ENCODE data around the gene CACNA2D2. TPM values are rescaled to one million over a fixed set of nuclear protein-coding genes. Genes with fewer than 3 reads are reported as not detected.

CACNA2D2 gene
- total RNA-seq, 2 donors from 2014 or later = 1.3 TPM

DNA sequence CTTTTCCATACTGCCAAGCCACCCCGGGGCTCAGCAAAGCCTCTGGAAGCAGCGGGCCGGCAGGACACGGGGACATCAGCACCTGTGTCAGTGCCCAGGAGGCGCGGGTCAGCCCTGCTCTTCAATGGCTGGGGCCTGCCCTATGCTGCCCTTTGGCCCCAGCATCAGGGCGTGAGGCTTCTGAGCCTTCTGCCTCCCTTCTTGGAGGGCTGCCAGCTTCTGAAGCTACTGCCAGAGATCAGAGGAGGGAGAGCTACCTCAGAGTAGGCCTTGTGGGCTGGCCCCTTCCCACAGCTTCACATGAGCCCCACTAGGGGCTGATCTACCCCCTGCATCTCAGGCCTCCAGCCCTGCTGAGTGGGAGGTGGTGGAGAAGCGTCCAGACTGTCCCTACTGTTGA lies 131.1 kb downstream of the CACNA2D2 start:
- intact Hi-C loops (cut with DNase I) = no loop called here

DNA sequence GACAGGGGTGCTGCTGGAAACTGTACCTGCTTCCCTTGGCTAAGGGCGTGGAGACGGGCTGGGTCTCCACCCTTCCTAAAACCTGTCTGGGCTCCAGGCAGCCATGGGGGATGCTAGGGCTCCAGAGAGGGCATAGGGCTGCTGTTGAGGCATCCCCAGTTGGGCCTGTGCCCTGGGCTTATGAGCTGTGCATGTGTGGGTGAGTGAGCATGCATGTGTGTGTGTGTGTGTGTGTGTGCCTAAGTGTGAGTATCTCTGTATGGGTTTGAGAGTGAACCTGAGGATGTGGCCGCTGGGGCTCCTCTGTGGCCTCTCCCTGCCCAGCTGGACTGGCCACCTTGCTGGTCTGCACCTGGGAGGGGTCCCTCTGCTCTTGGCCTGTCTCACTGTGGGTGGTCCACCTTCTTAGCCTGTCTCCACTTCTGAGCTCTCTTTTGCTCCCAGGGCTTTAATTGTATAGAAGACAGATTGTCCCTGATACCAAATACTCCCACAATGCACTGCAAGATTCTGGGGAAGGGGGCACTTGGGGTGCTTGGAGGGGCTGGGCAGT lies 132.2 kb downstream of the CACNA2D2 start:
- no peaks in the 10 kb centered on the region for H3K36me3 ChIP-seq (replicated peaks in 1 of 2; ENCODE audit: insufficient read depth in 1 of 2, low read depth in 2 of 2)
- 62 to 92% methylated on average over 3 of the region's 3 CpGs for WGBS, 2 donors
- no peak overlapping the region for H3K4me3 ChIP-seq
- intact Hi-C loops (cut with DNase I) = no loop called here
- no peaks in the 10 kb centered on the region for H3K9me3 ChIP-seq
- TF ChIP-seq POLR2A (IDR thresholded peaks at IDR 0.05) = no peak
- TF ChIP-seq, protein P1, sequence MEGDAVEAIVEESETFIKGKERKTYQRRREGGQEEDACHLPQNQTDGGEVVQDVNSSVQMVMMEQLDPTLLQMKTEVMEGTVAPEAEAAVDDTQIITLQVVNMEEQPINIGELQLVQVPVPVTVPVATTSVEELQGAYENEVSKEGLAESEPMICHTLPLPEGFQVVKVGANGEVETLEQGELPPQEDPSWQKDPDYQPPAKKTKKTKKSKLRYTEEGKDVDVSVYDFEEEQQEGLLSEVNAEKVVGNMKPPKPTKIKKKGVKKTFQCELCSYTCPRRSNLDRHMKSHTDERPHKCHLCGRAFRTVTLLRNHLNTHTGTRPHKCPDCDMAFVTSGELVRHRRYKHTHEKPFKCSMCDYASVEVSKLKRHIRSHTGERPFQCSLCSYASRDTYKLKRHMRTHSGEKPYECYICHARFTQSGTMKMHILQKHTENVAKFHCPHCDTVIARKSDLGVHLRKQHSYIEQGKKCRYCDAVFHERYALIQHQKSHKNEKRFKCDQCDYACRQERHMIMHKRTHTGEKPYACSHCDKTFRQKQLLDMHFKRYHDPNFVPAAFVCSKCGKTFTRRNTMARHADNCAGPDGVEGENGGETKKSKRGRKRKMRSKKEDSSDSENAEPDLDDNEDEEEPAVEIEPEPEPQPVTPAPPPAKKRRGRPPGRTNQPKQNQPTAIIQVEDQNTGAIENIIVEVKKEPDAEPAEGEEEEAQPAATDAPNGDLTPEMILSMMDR (IDR thresholded peaks at IDR 0.05) = no peak
- ATAC-seq (no peak), DNase-seq (no peak)
- H3K4me1 ChIP-seq = peaks cover 12% of the 10 kb centered on the region
- no peaks in the 10 kb centered on the region for H3K27me3 ChIP-seq
- H3K27ac ChIP-seq = no peak overlapping the region

More for the DNA sequence above, 131.1 kb downstream of the CACNA2D2 start:
- whole genome bisulfite sequencing, 2 donors = 39 to 50% methylated on average over 4 to 8 of the region's 8 CpGs
- DNase-seq (no peak), ATAC-seq (no peak)
- Histone ChIP-seq H3K27me3 (no peaks in the 10 kb centered on the region), H3K27ac (no peak overlapping the region), H3K9me3 (no peaks in the 10 kb centered on the region), H3K4me3 (no peak overlapping the region), H3K36me3 (replicated peaks in 1 of 2; ENCODE audit: insufficient read depth in 1 of 2, low read depth in 2 of 2) (no peaks in the 10 kb centered on the region), H3K4me1 (peaks cover 1% of the 10 kb centered on the region)
- no peak for TF ChIP-seq POLR2A (IDR thresholded peaks at IDR 0.05)
- TF ChIP-seq, protein P1 (IDR thresholded peaks at IDR 0.05) = no peak

DNA sequence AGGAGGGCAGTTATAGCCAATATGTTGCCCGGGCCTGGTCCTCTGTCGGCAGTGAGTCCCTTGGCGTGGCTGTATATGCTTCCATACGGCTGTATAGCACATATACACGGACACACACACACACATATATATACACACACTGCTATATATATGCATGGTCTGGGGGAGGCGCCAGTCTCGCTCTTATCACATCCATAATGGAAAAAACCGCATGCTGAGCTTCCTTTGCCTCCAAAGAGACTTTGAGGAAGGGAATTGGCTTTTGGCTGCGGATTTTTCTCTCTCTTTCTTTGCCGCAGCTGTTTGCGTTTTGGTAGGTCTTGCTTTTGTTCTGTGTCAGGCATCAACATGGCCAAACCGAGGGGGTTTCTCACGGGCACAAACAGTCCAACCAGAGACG lies 132.8 kb downstream of the CACNA2D2 start:
- H3K27me3 ChIP-seq = no peaks in the 10 kb centered on the region
- H3K27ac ChIP-seq = no peak overlapping the region
- ATAC-seq (no peak), DNase-seq (no peak)
- no peaks in the 10 kb centered on the region for H3K9me3 ChIP-seq
- H3K36me3 ChIP-seq (replicated peaks in 1 of 2; ENCODE audit: insufficient read depth in 1 of 2, low read depth in 2 of 2) = no peaks in the 10 kb centered on the region
- intact Hi-C loops (cut with DNase I) = no loop called here
- peaks cover 19% of the 10 kb centered on the region for H3K4me1 ChIP-seq
- TF ChIP-seq, protein P1 (IDR thresholded peaks at IDR 0.05) = no peak
- no peak for TF ChIP-seq POLR2A (IDR thresholded peaks at IDR 0.05)
- no peak overlapping the region for H3K4me3 ChIP-seq
- WGBS, 2 donors = 49 to 55% methylated on average over 11 to 14 of the region's 14 CpGs

DNA sequence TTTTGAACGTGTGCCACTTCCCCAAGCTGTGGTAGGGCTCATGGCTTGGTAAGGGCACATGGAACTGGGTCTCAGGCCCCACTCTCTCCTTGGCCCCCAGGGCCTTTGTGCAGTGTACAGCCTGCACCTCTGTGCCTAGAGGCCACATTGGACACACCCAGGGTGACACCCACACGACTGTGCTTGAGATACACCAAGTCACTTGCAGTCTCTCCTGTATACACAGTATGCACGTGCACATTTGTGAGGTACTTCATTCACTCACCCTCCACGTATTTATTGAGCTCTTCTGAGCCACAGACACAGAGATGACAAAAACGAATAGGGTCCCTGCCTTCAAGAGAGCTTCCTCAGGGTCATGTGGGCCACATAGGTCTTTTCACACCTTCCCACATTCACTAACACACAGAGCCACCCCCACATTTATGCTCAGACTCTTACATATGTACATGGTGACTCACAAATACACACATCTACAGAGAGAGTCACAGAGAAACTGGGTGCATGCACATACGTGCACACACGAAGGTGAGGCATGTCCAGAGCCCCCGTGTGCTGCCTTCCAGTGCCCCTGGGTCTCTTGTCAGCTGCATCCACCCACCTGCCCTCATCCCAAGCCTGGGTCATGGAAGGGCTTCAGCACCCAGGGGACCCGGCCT lies 134.3 kb downstream of the CACNA2D2 start:
- no peaks in the 10 kb centered on the region for H3K27me3 ChIP-seq
- intact Hi-C loops (cut with DNase I) = no loop called here
- no peak overlapping the region for H3K4me3 ChIP-seq
- TF ChIP-seq POLR2A (IDR thresholded peaks at IDR 0.05) = no peak
- TF ChIP-seq, protein P1 (IDR thresholded peaks at IDR 0.05) = no peak
- DNase-seq = no peak
- peaks cover 29% of the 10 kb centered on the region for H3K4me1 ChIP-seq
- H3K9me3 ChIP-seq = no peaks in the 10 kb centered on the region
- no peak overlapping the region for H3K27ac ChIP-seq
- no peaks in the 10 kb centered on the region for H3K36me3 ChIP-seq (replicated peaks in 1 of 2; ENCODE audit: insufficient read depth in 1 of 2, low read depth in 2 of 2)
- no peak for ATAC-seq
- 55 to 59% methylated on average over 9 of the region's 9 CpGs for WGBS, 2 donors

DNA sequence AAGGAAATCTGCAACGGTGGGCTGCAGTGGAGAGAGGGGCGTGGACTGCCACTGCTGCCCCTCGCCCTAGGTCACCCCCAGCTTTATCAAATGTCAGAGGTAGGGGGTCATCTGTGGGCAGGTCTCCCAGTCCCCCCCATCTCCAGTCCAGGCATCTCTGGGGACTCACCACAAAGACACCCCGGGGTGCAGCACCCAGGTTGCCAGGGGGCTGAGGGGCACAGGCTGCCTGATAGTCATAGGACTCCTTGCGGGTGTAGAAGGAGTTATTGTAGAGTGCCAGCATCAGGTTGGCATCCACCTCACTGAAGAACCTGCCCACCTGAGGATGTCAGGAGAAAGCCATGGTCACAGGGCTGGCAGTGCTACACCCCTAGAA lies 137.6 kb downstream of the CACNA2D2 start:
- H3K9me3 ChIP-seq = no peaks in the 10 kb centered on the region
- H3K4me3 ChIP-seq = peak overlapping the region; percentile 47 to 48
- intact Hi-C loops (cut with DNase I) = no loop called here
- TF ChIP-seq, protein P1 (IDR thresholded peaks at IDR 0.05) = no peak
- TF ChIP-seq POLR2A (IDR thresholded peaks at IDR 0.05) = no peak
- H3K36me3 ChIP-seq (replicated peaks in 1 of 2; ENCODE audit: insufficient read depth in 1 of 2, low read depth in 2 of 2) = no peaks in the 10 kb centered on the region
- no peaks in the 10 kb centered on the region for H3K27me3 ChIP-seq
- ATAC-seq (no peak), DNase-seq (no peak)
- H3K4me1 ChIP-seq = peaks cover 30% of the 10 kb centered on the region
- 54 to 86% methylated on average over 1 to 5 of the region's 5 CpGs for WGBS, 2 donors
- H3K27ac ChIP-seq = peak overlapping the region in 3 of 4 donors; percentile 57 to 79 (median 69)

Measured in body of pancreas (tissue), 4 donors.